ENCODE data around the gene NBEA. TPM values are rescaled to one million over a fixed set of nuclear protein-coding genes. Genes with fewer than 3 reads are reported as not detected.

Gene NBEA
- polyA plus RNA-seq, 1 experiment, result 1.3 TPM

GRCh38 chr13:35694031-35694430 lies 752.0 kb downstream of the NBEA start:
- Histone ChIP-seq H3K9me3 (ENCODE audit: control insufficient read depth, insufficient read depth, low read length) (peaks cover 4% of the 10 kb centered on the region; the same call in 1 of the 2 replicates), H3K27me3 (ENCODE audit: control insufficient read depth, insufficient read depth, low read length) (no peaks in the 10 kb centered on the region), H3K4me3 (ENCODE audit: low read depth, low read length) (no peak overlapping the region), H3K27ac (ENCODE audit: low read depth, low read length) (no peak overlapping the region)
- ChIA-PET POLR2A (no interaction called here), CTCF (interaction anchor here (0.6 kb wide), 1 partner anchor 52 kb away, joined by 5 read pairs; no protein-coding TSS in a partner anchor)
- no peak for TF ChIP-seq CTCF (IDR thresholded peaks at IDR 0.05; ENCODE audit: low read depth, low read length)
- DNase-seq (ENCODE audit: low read depth, low spot score), result no peak

GRCh38 chr13:35694549-35695447 lies 752.7 kb downstream of the NBEA start:
- H3K4me3 ChIP-seq (ENCODE audit: low read depth, low read length), result no peak overlapping the region
- no peaks in the 10 kb centered on the region for H3K27me3 ChIP-seq (ENCODE audit: control insufficient read depth, insufficient read depth, low read length)
- DNase-seq (ENCODE audit: low read depth, low spot score), result no peak
- no peak for TF ChIP-seq CTCF (IDR thresholded peaks at IDR 0.05; ENCODE audit: low read depth, low read length)
- H3K27ac ChIP-seq (ENCODE audit: low read depth, low read length), result no peak overlapping the region
- CTCF ChIA-PET, result interaction anchor here (0.6 kb wide), 1 partner anchor 53 kb away, joined by 5 read pairs; no protein-coding TSS in a partner anchor
- POLR2A ChIA-PET, result interaction anchor here (0.7 kb wide), 1 partner anchor 14 kb away, joined by 3 read pairs; no protein-coding TSS in a partner anchor
- H3K9me3 ChIP-seq (ENCODE audit: control insufficient read depth, insufficient read depth, low read length), result peaks cover 4% of the 10 kb centered on the region; the same call in 1 of the 2 replicates

GRCh38 chr13:35695448-35695770 lies 753.3 kb downstream of the NBEA start:
- CTCF ChIA-PET, result no interaction called here
- Histone ChIP-seq H3K27ac (ENCODE audit: low read depth, low read length) (no peak overlapping the region), H3K9me3 (ENCODE audit: control insufficient read depth, insufficient read depth, low read length) (peaks cover 4% of the 10 kb centered on the region; the same call in 1 of the 2 replicates), H3K27me3 (ENCODE audit: control insufficient read depth, insufficient read depth, low read length) (no peaks in the 10 kb centered on the region), H3K4me3 (ENCODE audit: low read depth, low read length) (no peak overlapping the region)
- DNase-seq (ENCODE audit: low read depth, low spot score), result no peak
- POLR2A ChIA-PET, result interaction anchor here (0.7 kb wide), 1 partner anchor 15 kb away, joined by 3 read pairs; no protein-coding TSS in a partner anchor
- no peak for TF ChIP-seq CTCF (IDR thresholded peaks at IDR 0.05; ENCODE audit: low read depth, low read length)

- H3K27ac ChIP-seq (ENCODE audit: low read depth, low read length), result no peak overlapping the region
- ChIA-PET CTCF (no interaction called here), POLR2A (no interaction called here)
- TF ChIP-seq CTCF (IDR thresholded peaks at IDR 0.05; ENCODE audit: low read depth, low read length), result no peak
- peaks cover 4% of the 10 kb centered on the region; the same call in 1 of the 2 replicates for H3K9me3 ChIP-seq (ENCODE audit: control insufficient read depth, insufficient read depth, low read length)
- no peak overlapping the region for H3K4me3 ChIP-seq (ENCODE audit: low read depth, low read length)
- no peak for DNase-seq (ENCODE audit: low read depth, low spot score)
- H3K27me3 ChIP-seq (ENCODE audit: control insufficient read depth, insufficient read depth, low read length), result no peaks in the 10 kb centered on the region
Observed at GRCh38 chr13:35697186-35697730, 755.2 kb downstream of the NBEA start.

Data from AG04450 (cell line).